ENCODE measurements around the gene HPSE2.

Gene HPSE2

GRCh38 chr10:98533746-98534445, 701.8 kb downstream of the HPSE2 start:
- Histone ChIP-seq H3K4me3 (ENCODE audit: low read length) (no peak overlapping the region), H3K4me1 (ENCODE audit: control insufficient read depth, insufficient read depth, low read length) (no peaks in the 10 kb centered on the region), H3K36me3 (ENCODE audit: control insufficient read depth, insufficient read depth, low read length) (no peaks in the 10 kb centered on the region), H3K27ac (ENCODE audit: low read depth, low read length) (no peak overlapping the region), H3K27me3 (ENCODE audit: control insufficient read depth, insufficient read depth, low read length) (no peaks in the 10 kb centered on the region), H3K9ac (ENCODE audit: low read length) (no peak overlapping the region)

GRCh38 chr10:98533241-98533640, 702.4 kb downstream of the HPSE2 start:
- Histone ChIP-seq H3K4me1 (ENCODE audit: control insufficient read depth, insufficient read depth, low read length) (no peaks in the 10 kb centered on the region), H3K27me3 (ENCODE audit: control insufficient read depth, insufficient read depth, low read length) (no peaks in the 10 kb centered on the region), H3K27ac (ENCODE audit: low read depth, low read length) (no peak overlapping the region)

GRCh38 chr10:98528805-98529183, 706.9 kb downstream of the HPSE2 start:
- no peaks in the 10 kb centered on the region for H3K4me1 ChIP-seq (ENCODE audit: control insufficient read depth, insufficient read depth, low read length)
- H3K27me3 ChIP-seq (ENCODE audit: control insufficient read depth, insufficient read depth, low read length) = no peaks in the 10 kb centered on the region

More at GRCh38 chr10:98533241-98533640, 702.4 kb downstream of the HPSE2 start:
- H3K4me3 ChIP-seq (ENCODE audit: low read length) = no peak overlapping the region
- no peaks in the 10 kb centered on the region for H3K36me3 ChIP-seq (ENCODE audit: control insufficient read depth, insufficient read depth, low read length)
- H3K9ac ChIP-seq (ENCODE audit: low read length) = no peak overlapping the region

GRCh38 chr10:98528166-98528804, 707.4 kb downstream of the HPSE2 start:
- no peak overlapping the region for H3K27ac ChIP-seq (ENCODE audit: low read depth, low read length)
- no peaks in the 10 kb centered on the region for H3K36me3 ChIP-seq (ENCODE audit: control insufficient read depth, insufficient read depth, low read length)

More at GRCh38 chr10:98528805-98529183, 706.9 kb downstream of the HPSE2 start:
- no peaks in the 10 kb centered on the region for H3K36me3 ChIP-seq (ENCODE audit: control insufficient read depth, insufficient read depth, low read length)
- no peak overlapping the region for H3K27ac ChIP-seq (ENCODE audit: low read depth, low read length)
- no peak overlapping the region for H3K9ac ChIP-seq (ENCODE audit: low read length)
- H3K4me3 ChIP-seq (ENCODE audit: low read length) = no peak overlapping the region

GRCh38 chr10:98525969-98526368, 709.7 kb downstream of the HPSE2 start:
- no peak overlapping the region for H3K4me3 ChIP-seq (ENCODE audit: low read length)
- H3K27ac ChIP-seq (ENCODE audit: low read depth, low read length) = no peak overlapping the region
- no peaks in the 10 kb centered on the region for H3K4me1 ChIP-seq (ENCODE audit: control insufficient read depth, insufficient read depth, low read length)
- H3K9ac ChIP-seq (ENCODE audit: low read length) = no peak overlapping the region
- H3K36me3 ChIP-seq (ENCODE audit: control insufficient read depth, insufficient read depth, low read length) = no peaks in the 10 kb centered on the region
- H3K27me3 ChIP-seq (ENCODE audit: control insufficient read depth, insufficient read depth, low read length) = no peaks in the 10 kb centered on the region

More at GRCh38 chr10:98528166-98528804, 707.4 kb downstream of the HPSE2 start:
- Histone ChIP-seq H3K9ac (ENCODE audit: low read length) (no peak overlapping the region), H3K27me3 (ENCODE audit: control insufficient read depth, insufficient read depth, low read length) (no peaks in the 10 kb centered on the region), H3K4me3 (ENCODE audit: low read length) (no peak overlapping the region), H3K4me1 (ENCODE audit: control insufficient read depth, insufficient read depth, low read length) (no peaks in the 10 kb centered on the region)

- no peak overlapping the region for H3K9ac ChIP-seq (ENCODE audit: low read length)
- H3K4me3 ChIP-seq (ENCODE audit: low read length) = no peak overlapping the region
- no peaks in the 10 kb centered on the region for H3K36me3 ChIP-seq (ENCODE audit: control insufficient read depth, insufficient read depth, low read length)
- H3K27me3 ChIP-seq (ENCODE audit: control insufficient read depth, insufficient read depth, low read length) = no peaks in the 10 kb centered on the region
- no peaks in the 10 kb centered on the region for H3K4me1 ChIP-seq (ENCODE audit: control insufficient read depth, insufficient read depth, low read length)
- H3K27ac ChIP-seq (ENCODE audit: low read depth, low read length) = no peak overlapping the region
These were observed 711.5 kb downstream of the HPSE2 start for GRCh38 chr10:98524124-98524523.

GRCh38 chr10:98519841-98520240, 715.8 kb downstream of the HPSE2 start:
- Histone ChIP-seq H3K27ac (ENCODE audit: low read depth, low read length) (no peak overlapping the region), H3K36me3 (ENCODE audit: control insufficient read depth, insufficient read depth, low read length) (no peaks in the 10 kb centered on the region), H3K27me3 (ENCODE audit: control insufficient read depth, insufficient read depth, low read length) (no peaks in the 10 kb centered on the region), H3K4me3 (ENCODE audit: low read length) (no peak overlapping the region), H3K4me1 (ENCODE audit: control insufficient read depth, insufficient read depth, low read length) (no peaks in the 10 kb centered on the region), H3K9ac (ENCODE audit: low read length) (no peak overlapping the region)

GRCh38 chr10:98517672-98518071, 718.0 kb downstream of the HPSE2 start:
- H3K27ac ChIP-seq (ENCODE audit: low read depth, low read length) = no peak overlapping the region
- no peak overlapping the region for H3K4me3 ChIP-seq (ENCODE audit: low read length)
- H3K36me3 ChIP-seq (ENCODE audit: control insufficient read depth, insufficient read depth, low read length) = no peaks in the 10 kb centered on the region
- no peaks in the 10 kb centered on the region for H3K27me3 ChIP-seq (ENCODE audit: control insufficient read depth, insufficient read depth, low read length)
- no peak overlapping the region for H3K9ac ChIP-seq (ENCODE audit: low read length)
- no peaks in the 10 kb centered on the region for H3K4me1 ChIP-seq (ENCODE audit: control insufficient read depth, insufficient read depth, low read length)

- H3K27me3 ChIP-seq (ENCODE audit: control insufficient read depth, insufficient read depth, low read length) = no peaks in the 10 kb centered on the region
- H3K36me3 ChIP-seq (ENCODE audit: control insufficient read depth, insufficient read depth, low read length) = no peaks in the 10 kb centered on the region
- H3K9ac ChIP-seq (ENCODE audit: low read length) = no peak overlapping the region
- H3K4me1 ChIP-seq (ENCODE audit: control insufficient read depth, insufficient read depth, low read length) = no peaks in the 10 kb centered on the region
- no peak overlapping the region for H3K4me3 ChIP-seq (ENCODE audit: low read length)
- H3K27ac ChIP-seq (ENCODE audit: low read depth, low read length) = no peak overlapping the region
These were observed 719.3 kb downstream of the HPSE2 start for GRCh38 chr10:98516352-98516751.

- no peak overlapping the region for H3K27ac ChIP-seq (ENCODE audit: low read depth, low read length)
- H3K9ac ChIP-seq (ENCODE audit: low read length) = no peak overlapping the region
- H3K36me3 ChIP-seq (ENCODE audit: control insufficient read depth, insufficient read depth, low read length) = no peaks in the 10 kb centered on the region
- H3K27me3 ChIP-seq (ENCODE audit: control insufficient read depth, insufficient read depth, low read length) = no peaks in the 10 kb centered on the region
- H3K4me1 ChIP-seq (ENCODE audit: control insufficient read depth, insufficient read depth, low read length) = no peaks in the 10 kb centered on the region
- no peak overlapping the region for H3K4me3 ChIP-seq (ENCODE audit: low read length)
These were observed 721.9 kb downstream of the HPSE2 start for GRCh38 chr10:98513704-98514103.

GRCh38 chr10:98511876-98512275, 723.8 kb downstream of the HPSE2 start:
- Histone ChIP-seq H3K4me3 (ENCODE audit: low read length) (no peak overlapping the region), H3K36me3 (ENCODE audit: control insufficient read depth, insufficient read depth, low read length) (no peaks in the 10 kb centered on the region), H3K9ac (ENCODE audit: low read length) (no peak overlapping the region), H3K27ac (ENCODE audit: low read depth, low read length) (no peak overlapping the region), H3K4me1 (ENCODE audit: control insufficient read depth, insufficient read depth, low read length) (no peaks in the 10 kb centered on the region), H3K27me3 (ENCODE audit: control insufficient read depth, insufficient read depth, low read length) (no peaks in the 10 kb centered on the region)

- no peaks in the 10 kb centered on the region for H3K27me3 ChIP-seq (ENCODE audit: control insufficient read depth, insufficient read depth, low read length)
- H3K9ac ChIP-seq (ENCODE audit: low read length) = no peak overlapping the region
- H3K4me1 ChIP-seq (ENCODE audit: control insufficient read depth, insufficient read depth, low read length) = no peaks in the 10 kb centered on the region
These were observed 725.1 kb downstream of the HPSE2 start for GRCh38 chr10:98510412-98510995.

More at GRCh38 chr10:98510412-98510995, 725.1 kb downstream of the HPSE2 start:
- Histone ChIP-seq H3K4me3 (ENCODE audit: low read length) (no peak overlapping the region), H3K27ac (ENCODE audit: low read depth, low read length) (no peak overlapping the region), H3K36me3 (ENCODE audit: control insufficient read depth, insufficient read depth, low read length) (no peaks in the 10 kb centered on the region)
